Measurements from ENCODE around the gene LRRC7.
A peak's percentile ranks its signal among the peaks of the same experiment; 100 is the strongest.

Gene LRRC7

DNA sequence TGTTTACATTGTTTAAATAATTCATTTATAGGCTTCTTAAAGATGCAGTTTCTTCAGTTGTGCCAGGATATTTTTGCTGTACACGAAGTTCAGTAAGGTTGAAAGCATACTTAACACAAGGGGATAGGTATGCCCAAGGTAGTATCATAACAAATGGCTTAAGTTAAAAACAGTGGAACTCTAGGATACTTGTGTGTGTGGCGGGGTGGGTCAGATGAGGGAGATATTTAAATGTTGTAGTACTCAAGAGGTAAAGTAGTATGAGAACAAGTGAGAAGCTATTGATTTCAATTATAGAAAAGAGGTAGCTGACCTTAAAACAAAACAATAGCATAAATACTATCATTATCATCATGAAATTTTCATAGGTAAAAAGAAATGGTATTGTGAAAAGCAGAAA, 6.2 kb downstream of the LRRC7 start:
- no peak for DNase-seq
- intact Hi-C loops (cut with DNase I): no loop called here

DNA sequence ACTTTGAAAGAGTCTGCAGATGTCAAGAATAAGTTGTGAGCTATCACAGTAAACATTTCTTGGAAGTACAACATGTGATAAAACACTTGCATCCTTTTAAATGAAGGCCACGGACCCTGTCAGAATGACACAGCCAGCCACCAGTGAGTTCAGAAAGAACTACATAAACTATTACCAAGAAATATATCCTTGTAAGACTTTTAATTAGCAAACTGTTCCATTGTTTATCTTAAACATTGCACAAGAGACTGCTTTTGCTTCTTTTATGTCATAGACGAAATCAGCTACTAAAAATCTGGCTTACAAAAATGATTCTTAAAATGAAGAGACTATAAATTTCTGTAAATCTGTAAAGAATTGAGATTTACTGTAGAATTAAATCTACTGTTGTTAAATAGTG, 17.9 kb downstream of the LRRC7 start:
- intact Hi-C loops (cut with DNase I): no loop called here
- DNase-seq: no peak

DNA sequence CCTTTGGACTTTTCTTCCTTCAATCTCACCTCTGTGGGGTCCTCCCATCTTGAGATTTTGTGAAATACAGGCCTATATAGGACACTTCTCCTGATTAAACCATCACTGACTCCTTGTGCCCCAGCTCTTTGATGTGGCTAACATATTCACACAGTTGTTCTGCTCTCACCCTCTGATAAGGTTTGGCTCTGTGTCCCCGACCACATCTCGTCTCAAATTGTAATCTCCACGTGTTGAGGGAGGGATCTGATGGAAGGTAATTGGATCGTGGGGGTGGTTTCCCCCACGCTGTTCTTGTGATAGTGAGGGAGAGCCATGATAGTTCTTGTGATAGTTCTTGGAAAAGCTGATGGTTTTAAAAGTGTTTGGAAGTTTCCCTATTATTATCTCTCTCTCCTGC, 19.7 kb downstream of the LRRC7 start:
- intact Hi-C loops (cut with DNase I): no loop called here
- DNase-seq: no peak

DNA sequence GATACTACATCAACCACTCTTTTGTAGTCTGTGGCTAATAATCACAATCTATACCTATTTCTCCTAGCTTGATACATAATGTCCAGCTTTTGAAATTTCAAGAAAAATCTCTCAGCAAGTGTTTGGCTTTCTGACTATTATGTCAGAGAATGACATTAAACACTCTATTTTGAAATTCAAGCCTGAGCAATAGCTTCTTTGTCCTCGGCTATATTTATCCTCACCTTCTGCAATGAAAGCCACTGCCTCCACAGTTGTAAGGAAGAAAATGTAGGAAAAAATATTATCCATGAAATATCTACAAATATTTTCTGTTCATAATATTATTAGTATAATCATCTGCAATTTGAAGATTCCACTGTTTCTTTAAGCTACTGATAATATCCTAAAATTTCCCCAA, 22.1 kb downstream of the LRRC7 start:
- intact Hi-C loops (cut with DNase I): no loop called here
- DNase-seq: no peak

DNA sequence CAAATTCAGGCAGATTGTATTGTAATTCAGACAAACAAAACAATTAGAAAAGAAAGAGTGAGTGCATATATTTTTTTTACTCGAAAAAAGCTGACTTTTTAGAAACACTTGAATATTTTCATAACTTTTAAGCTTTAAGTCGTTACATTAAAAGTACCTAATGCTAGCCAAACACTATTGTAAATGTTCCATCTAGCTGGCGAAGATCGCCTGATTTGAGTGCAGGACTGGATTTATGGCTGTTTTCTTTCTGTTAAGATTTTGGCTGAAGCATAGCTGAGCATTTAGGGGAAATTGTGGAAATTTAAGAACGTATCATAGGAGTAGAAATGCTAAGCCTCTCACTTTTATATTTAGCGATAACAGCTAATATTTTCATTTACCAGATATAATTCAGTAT, 24.6 kb downstream of the LRRC7 start:
- intact Hi-C loops (cut with DNase I): no loop called here
- no peak for DNase-seq

DNA sequence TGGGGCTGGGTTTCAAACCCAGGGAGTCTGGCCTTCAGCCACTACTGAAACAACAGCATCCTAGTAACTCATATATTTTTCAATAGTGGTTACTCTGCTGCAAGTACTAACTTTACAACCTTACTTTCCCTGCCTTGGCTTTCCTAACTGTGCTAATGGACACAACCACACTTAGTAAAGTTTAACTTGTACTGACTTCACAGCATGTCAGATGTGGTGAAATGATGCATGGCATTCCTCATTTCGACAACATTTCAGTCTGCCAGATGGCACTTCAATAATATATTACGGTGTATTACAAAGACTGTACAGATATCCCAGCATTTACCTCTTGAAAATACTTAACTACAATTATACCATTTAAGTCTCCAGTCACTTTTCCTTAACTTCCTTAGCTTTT, 27.8 kb downstream of the LRRC7 start:
- intact Hi-C loops (cut with DNase I): no loop called here
- no peak for DNase-seq

DNA sequence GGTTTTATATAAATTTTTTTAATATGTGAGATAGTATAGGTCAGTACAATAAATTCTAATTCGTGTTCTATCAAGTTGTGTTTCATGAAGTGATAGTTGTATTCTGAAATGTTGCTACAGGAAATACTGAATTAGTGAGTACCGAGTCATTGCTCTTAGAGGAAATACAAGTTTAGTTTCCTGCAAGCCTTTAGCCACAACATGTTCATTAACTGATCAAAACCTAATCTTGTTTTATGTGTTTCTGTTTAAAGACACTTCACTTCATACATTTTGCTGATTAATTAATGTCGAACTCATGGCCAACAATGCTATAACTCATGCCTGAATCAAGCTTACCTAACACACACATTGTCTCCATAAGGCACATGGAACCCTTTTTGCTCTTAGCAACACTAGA, 43.6 kb downstream of the LRRC7 start:
- no peak for DNase-seq
- intact Hi-C loops (cut with DNase I): no loop called here

DNA sequence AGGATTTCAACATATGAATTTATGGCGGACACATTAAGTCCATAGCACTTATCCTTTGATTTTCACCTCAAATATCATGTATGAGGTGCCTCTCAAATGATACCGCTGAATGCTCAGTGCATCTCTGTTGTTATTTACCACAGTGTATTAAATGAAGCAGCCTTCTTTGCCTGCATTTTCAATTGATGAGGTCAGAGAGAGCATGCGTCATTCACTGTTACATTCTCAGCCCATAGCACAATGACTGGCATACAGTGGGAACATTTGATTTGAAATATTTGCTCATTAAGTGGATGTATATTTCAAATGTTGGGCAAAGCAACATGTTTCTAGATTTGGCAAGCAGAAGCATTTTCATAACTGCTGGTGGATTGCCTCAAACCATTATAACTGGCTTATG, 45.7 kb downstream of the LRRC7 start:
- intact Hi-C loops (cut with DNase I): no loop called here
- DNase-seq: no peak

DNA sequence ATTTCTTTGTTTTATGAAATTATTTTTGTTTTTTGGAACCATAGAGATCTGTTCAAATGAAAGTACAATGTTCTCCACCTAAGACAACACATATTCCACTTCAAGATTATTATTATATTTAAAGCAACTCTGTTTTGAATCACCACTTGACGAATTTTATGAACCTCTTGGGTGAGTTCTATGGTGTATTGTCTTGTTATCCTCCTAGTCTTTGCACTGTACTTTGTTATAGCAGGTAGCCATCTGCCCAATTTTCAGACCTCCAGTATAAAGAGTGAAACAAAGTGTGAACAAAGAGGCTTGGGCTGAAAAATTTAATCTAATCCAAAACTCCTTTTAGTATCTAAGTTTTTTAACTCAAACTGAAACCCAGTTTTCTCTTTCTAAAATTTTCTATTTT, 71.0 kb downstream of the LRRC7 start:
- DNase-seq: no peak
- intact Hi-C loops (cut with DNase I): no loop called here

DNA sequence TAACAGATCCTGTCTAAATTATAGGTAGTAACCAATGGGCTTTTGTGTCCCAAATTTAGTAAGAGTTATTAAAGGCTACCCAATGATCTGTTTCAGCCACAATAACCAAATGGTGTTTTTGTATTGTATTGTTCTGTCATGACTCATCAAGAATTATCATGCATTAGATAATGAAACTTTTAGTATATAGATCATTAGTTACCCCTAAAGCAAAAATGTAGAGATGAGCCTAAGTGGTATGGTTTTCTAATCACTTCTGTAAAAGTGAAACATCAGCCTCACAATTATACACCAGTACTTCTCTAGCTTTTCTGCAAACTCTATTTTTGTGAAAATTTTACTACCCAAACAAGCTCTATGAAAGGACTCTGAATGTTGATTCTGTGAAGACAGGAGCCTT, 71.4 kb downstream of the LRRC7 start:
- no peak for DNase-seq
- intact Hi-C loops (cut with DNase I): no loop called here

DNA sequence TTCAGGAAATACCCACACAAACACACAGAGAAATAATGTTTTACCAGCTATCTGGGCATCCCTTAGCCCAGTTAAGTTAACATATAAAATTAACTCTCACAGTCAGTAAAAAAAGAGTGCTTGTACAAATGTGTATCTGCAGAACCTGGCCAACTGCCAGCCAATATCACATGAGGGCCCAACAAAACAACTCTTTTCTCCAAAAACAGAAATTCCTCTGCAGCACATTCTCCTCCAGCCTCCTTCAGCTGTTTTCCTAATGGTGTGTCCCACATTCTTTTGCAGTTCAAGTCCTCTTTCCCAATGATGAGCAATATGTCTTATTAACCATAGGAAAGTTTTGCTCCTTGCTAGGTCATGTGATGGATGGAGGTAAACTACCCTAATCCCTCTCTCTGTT, 75.5 kb downstream of the LRRC7 start:
- intact Hi-C loops (cut with DNase I): no loop called here
- peak in 4 of 42 donors; percentile 14 to 48 (median 36) for DNase-seq

DNA sequence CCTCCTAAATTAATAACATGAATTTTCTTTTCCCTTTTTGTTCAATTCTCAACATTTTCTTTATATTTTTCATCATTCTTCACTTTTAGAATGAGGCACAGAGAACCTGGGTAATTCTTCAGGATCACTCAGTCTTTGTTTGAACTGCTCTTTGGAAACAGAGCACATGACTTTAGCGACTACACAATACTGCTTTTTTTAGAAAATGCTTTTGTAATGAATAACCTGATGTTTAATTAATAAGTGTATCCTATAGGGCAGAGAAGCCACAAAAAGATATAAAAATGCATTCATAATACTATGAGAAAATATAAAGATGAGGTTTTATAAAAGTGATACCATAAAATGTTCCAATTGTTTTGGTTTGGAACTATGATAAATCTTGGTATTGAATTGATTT, 77.8 kb downstream of the LRRC7 start:
- no peak for DNase-seq
- intact Hi-C loops (cut with DNase I): no loop called here

DNA sequence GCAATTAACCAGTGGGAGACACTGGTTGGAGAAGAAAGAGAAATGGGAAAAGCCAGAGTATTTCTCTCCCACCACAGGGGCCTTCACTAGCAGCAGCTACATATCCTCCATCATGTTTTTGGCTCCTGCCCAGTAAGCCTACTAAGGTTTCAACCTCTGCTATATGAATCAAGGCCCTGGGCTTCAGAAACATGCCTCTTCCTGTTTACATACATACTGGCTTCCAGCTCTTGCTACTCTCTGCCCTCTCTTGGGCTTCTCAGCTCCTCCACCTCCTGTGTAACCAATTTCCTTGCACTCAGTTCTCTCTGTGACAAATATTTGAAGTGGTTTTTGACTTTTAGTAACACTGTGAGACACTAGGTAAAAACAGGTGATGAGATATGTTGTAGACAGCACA, 80.8 kb downstream of the LRRC7 start:
- DNase-seq: no peak
- intact Hi-C loops (cut with DNase I): no loop called here

DNA sequence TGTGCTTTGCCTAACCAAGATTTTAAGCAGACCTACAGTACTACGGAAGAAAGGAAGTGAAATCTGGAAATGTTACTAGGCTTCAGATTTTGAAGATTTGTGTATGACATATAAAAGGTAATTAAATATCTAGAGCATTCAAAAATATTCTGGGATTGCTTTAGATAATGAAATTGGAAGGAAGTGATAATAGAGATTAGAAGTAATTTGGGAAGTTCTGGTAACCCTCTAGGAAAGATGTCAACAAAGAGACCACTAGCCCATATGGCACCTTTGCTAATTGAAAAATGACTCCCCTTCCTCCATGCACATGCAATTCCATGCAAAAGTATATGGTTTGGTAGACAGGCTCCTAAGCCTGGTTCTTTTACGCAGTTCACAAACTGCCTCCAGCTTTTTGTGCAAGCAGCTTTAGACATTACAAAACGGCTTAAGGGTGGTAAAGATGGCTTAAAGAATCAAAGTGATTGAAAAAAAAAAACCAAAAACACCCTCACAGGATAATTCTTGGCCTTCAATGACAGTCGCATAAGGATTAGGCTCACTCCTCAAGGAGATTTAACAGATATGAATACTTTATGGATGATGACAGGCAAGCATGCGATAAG, 81.8 kb downstream of the LRRC7 start:
- no peak for DNase-seq

DNA sequence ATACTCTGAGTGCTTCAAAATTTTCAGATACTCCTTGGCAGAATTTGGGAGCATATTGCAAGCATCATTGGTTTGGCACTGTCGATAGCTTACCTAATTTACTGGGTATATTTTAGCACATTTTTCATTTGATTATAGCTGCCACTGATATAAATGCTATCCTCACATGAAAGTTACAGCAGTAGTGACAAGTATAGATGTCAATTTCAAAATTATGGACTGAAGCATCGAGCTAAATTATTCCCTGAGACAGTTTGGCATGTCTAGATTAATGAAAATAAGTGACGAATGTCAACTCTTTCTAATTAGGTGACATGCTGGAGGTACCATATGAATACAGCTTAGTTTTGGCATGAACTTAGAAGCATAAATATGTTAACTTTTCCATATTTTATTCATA, 83.1 kb downstream of the LRRC7 start:
- no peak for DNase-seq
- intact Hi-C loops (cut with DNase I): no loop called here

More for the DNA sequence above, 81.8 kb downstream of the LRRC7 start:
- intact Hi-C loops (cut with DNase I): no loop called here

DNA sequence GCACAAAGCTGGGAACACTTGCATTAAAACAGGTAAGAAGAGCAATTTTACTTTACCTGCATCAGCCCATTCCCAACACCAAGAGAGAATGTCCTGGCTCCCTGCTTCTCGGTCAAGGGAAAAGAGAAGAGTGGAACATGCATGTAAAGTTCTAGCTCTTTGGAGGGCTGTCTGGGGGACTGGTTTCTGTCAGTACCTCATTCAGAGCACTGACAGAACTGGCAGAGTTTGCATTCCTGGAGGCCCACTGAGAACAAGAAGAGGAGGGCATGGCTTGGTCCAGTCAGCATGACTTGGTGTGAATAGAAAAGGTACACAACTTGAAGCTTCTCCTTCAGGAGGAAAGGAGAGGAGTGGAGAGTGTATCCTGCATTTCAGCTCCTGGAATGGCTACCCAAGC, 83.9 kb downstream of the LRRC7 start:
- no peak for DNase-seq
- intact Hi-C loops (cut with DNase I): no loop called here

DNA sequence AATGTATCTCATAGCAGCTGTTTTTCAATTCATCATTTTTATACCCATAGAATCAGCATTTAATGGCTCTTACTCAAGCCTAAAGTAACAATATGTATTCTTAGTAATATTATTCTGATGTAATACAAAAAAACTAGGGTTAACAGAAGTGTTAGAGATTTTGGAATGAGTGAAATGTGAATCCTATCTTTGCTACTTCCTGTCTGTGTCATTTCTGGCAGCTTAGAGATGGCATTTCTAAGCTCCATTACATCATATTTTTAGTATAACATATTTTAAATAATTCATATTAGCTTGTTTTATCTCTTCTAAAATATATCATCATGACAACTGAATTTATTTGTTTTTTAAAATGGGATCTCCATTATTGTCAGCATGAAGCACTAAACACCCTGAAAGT, 90.2 kb downstream of the LRRC7 start:
- intact Hi-C loops (cut with DNase I): no loop called here
- no peak for DNase-seq

DNA sequence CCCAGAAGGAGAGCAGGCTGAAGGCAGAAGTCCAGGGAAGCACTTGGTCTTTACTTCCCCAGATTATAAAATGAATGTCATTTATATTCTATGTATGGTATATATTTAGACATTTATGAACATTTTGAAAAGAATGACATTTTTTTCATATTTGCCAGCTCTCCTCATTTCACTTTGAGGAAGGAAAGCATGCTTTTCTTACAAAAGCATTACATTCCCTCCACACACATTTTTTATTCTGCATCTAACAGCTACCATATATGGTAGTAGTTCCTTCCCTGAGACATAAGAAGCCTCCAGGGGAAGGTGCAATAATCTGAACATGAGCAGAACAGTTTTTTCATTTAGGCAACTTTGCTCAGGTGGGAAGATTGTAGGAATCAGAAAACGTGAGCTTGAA, 94.0 kb downstream of the LRRC7 start:
- DNase-seq: no peak
- intact Hi-C loops (cut with DNase I): loop anchor here (5.0 kb wide), 1 partner anchor 94 kb away; the partner anchor contains the start of gene LRRC7

DNA sequence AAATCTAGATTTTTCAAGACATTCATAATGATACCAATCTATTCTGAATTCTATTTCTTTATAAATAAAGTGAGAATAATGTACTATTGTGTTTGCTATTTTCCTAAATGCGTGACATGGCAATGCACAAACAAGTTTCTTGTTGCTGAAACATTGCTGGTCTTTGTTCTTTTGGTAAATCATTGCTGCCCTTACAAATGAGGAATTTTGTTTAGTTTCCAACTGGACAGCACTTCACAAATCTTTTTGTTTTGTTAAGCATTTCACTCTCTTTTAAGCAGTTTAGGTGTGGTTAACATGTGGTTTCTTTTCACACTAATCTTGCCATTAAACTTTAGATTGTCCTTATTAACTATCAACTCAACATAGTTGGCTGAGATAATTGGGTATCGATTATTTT, 94.6 kb downstream of the LRRC7 start:
- intact Hi-C loops (cut with DNase I): loop anchor here (5.0 kb wide), 1 partner anchor 95 kb away; the partner anchor contains the start of gene LRRC7
- no peak for DNase-seq

DNA sequence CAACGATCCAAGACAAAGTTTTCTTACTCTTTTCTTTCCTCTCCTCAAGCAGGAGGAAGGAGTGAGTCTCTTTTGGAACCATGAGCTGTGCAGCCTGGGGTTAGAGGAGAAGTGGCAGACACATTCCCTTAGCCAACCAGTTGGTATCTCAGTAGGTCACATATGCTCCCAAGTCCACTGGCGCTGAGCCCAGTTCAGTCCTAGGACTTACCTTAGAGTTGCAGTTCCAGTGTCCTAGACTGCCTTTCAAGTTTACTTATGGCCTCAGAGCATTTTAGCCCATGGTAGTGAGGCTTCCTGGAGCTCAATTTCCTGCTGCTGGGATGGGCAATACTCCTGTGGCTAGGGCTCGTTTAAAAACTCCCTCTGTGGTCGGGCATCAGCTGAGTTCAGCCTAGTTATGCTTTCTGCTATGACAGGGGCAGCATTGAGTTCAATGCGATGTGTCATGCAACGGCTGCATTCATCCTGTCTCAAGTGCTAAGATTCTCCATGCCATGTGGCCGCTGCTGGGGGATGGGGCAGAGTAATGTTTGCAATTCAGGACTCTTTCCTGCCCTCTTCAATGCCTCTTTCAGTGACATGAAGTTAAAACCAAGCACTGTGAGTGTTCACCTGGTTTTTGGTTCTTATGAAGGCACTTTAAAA, 103.8 kb downstream of the LRRC7 start:
- peak in 35 of 42 donors; percentile 5 to 63 (median 33) for DNase-seq
- intact Hi-C loops (cut with DNase I): no loop called here

DNA sequence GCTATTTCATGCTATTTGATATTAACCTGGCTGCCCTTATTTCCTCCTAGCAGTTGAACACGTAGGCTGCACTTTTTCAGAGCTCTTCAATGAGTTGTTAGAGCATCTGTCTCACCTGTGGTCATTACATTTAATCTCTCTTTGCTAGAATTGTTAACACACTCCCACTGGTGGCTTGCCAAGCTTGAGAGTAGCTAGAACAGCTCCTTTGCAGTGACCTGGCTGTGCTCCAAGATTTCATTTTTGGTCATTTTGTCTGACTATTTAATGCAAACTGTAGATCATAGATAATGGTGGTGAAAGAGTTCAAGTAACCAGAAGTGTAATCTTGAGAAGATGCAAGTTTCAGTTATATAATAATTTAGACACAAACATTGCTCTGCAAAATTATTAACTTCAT, 105.6 kb downstream of the LRRC7 start:
- no peak for DNase-seq
- intact Hi-C loops (cut with DNase I): no loop called here

Data from head of caudate nucleus (tissue), 42 donors.